Muscle of leg (tissue), 11 donors: ENCODE data around the gene GPC1. TPM values are rescaled to one million over a fixed set of nuclear protein-coding genes. Genes with fewer than 3 reads are reported as not detected.

ENCODE experiments used
- DNase-seq: peaks from one replicate; pipeline ENCODE4 v3.0.0; 2013
- H3K27ac ChIP-seq: one replicate; pipeline ENCODE4 v1.5.1; 2013; ENCODE audit warnings: mild to moderate bottlenecking, low read length, control low read depth
- H3K27me3 ChIP-seq: one replicate; pipeline ENCODE4 v1.6.1; 2013; ENCODE audit warnings: low read length; ENCODE audit not compliant: control insufficient read depth, insufficient read depth
- H3K36me3 ChIP-seq: one replicate; pipeline ENCODE4 v1.6.1; 2013; ENCODE audit warnings: low read length; ENCODE audit not compliant: control insufficient read depth, insufficient read depth
- H3K4me1 ChIP-seq: one replicate; pipeline ENCODE4 v1.6.1; 2013; ENCODE audit warnings: low read length; ENCODE audit not compliant: control insufficient read depth, insufficient read depth
- H3K4me3 ChIP-seq: one replicate; pipeline ENCODE4 v1.5.1; 2013; ENCODE audit warnings: low read length, control low read depth
- H3K9me3 ChIP-seq: replicated peaks from 2 replicates; pipeline ENCODE4 v1.6.1; 2013; ENCODE audit warnings: low read depth, low read length; ENCODE audit not compliant: control insufficient read depth
- WGBS: methylation state at CpG from one replicate; pipeline ENCODE4 v1.1.5; 2013; ENCODE audit warnings: missing lambda C conversion rate; ENCODE audit not compliant: insufficient coverage; 5-methylcytosine and 5-hydroxymethylcytosine counted together
- polyA plus RNA-seq, 8 donors: library from polyadenylated mRNA; unstranded; fragments of 120-200 nt; gene quantifications; one replicate each; pipeline versions ENCODE4 v1.2.1 to v1.2.3, GENCODE V29; 2013; ENCODE audit warnings: inconsistent platforms in 1 of 8, low replicate concordance in 1 of 8; ENCODE audit not compliant: insufficient read length in 8 of 8, insufficient read depth in 1 of 8
- total RNA-seq: library from RNA; stranded (reverse); fragments of 120-200 nt; gene quantifications from one replicate; pipeline ENCODE4 v1.2.4, GENCODE V29; 2013

The GPC1 gene
- total and polyA plus RNA-seq, 9 donors: 21.1 to 111 (median 97.7) TPM

DNA sequence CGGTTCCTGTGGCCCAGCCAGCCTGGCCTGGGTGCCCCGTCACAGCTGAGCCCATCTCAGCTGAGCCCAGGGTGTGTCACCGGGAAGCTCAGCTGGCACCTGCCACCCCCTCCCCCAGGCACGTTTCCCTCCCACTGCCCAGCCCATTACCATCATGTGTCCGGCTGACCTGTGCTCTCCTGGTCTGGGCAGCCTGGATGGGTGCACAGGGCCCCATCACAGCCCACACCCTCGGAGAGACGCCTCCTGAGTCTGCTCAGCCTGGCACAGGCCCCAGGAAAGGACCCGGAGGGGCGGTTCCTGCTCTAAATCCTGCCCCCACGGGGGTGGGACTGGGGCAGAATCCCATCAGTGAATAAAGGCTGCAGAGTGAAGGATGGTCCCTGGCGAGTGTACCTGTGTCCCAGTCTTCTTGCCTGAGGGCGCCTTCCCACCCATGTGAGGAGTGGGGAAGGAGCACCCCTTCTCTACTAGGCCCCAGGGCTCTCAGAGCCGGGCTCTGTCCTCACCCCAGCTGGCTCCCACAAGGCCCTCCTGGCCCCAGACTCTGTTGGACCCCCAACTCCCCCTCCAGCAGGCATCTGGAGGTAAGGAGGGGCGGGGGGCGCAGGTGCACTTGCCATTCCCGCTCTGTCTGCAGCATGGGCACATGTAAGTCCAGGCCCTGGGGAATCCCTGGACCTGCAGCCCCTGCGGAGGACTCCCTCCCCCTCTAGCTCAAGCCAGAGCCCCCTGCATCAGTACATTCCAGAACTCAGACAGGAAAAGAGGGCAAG lies 21.2 kb downstream of the GPC1 start:
- no peak for DNase-seq
- WGBS: 68% methylated on average over 11 of the region's 17 CpGs
- H3K36me3 ChIP-seq: peaks cover 3% of the 10 kb centered on the region
- no peaks in the 10 kb centered on the region for H3K9me3 ChIP-seq
- peaks cover 34% of the 10 kb centered on the region for H3K27me3 ChIP-seq
- no peak overlapping the region for H3K4me3 ChIP-seq
- no peak overlapping the region for H3K27ac ChIP-seq
- peaks cover 78% of the 10 kb centered on the region for H3K4me1 ChIP-seq

DNA sequence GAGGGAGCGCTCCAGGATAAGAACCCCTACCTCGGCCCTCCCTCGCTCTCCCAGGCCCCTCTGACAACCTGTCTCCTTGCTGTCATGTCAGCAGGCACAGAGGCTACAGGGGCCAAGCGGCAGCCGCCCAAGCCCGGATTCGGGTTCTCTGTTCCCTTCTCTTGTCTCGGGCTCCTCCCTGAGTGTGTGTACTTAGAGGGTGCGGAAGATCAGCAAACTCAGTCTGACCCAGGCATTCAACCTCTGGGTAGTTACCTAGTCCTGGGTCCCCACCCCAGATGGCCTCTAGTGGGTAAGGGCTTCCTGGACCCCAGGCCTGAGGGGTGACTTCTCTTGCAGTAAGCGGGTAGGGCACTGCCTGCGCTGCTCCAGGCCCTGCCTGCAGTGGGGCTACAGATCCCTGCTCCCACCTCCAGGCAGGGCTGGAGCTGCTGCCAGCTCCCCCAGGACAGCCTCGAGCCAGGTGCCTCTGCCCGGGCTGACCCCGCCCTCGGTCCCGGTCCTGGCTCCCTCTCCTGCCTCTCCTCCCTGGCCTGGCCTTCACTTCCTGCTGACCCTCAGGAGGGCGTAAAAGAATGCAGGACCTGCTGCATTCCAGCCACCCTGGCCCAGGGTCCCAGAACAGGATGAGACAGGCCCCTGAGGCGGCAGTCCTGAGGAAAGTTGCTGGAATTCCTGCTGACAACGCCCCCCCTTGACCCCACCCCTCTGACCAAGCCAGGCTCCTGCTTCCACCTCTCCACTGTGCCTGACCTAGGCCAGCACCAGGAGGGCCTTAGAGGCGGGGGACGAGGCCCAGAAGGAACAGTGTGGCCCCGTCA lies 22.0 kb downstream of the GPC1 start:
- H3K36me3 ChIP-seq: peaks cover 3% of the 10 kb centered on the region
- H3K4me1 ChIP-seq: peaks cover 71% of the 10 kb centered on the region
- H3K27ac ChIP-seq: no peak overlapping the region
- H3K9me3 ChIP-seq: no peaks in the 10 kb centered on the region
- no peak for DNase-seq
- H3K27me3 ChIP-seq: peaks cover 26% of the 10 kb centered on the region
- WGBS: 50% methylated on average over 10 of the region's 22 CpGs
- no peak overlapping the region for H3K4me3 ChIP-seq

DNA sequence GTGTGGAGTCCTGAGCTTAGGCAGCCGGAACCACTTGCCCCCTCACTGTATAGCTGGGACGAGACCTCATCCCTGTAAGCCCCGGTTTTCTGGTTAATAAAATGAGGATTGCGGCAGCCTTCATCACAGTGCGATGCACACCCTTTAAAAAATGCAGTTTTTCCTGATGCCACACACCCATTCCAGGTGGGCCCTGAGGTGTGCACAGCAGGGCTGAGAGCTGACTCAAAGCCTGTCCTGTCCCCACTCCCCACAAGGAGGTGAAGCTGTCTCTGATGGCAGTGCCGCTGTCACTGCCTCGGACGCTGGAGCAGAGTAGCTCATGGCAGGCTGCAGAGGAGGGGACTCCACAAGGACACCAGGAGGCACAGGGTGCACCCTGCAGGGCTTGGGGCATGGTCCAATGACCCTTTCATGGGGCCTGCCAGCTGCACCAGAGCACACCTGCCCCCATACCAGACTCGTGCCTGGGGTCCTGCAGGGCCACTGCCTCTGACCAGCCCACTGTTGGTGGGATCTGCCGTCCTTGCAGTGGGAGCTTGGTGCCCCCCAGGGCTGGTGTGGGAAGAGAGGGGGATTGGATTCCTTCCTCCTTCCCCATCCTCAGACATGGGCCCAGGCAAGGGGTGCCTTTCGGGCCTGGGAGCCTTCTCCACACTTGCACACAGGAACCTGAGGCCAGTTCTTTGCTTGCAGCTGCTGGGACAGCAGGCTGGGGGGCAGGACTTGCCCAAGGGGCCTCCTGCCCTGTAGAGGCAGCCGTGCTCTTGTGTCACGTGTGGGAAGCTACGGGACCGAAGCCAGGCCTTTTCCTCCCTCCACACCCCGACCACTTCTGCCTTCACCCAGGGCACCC lies 22.8 kb downstream of the GPC1 start:
- no peak overlapping the region for H3K27ac ChIP-seq
- DNase-seq: no peak
- no peak overlapping the region for H3K4me3 ChIP-seq
- peaks cover 71% of the 10 kb centered on the region for H3K4me1 ChIP-seq
- 69% methylated on average over 8 of the region's 16 CpGs for WGBS
- H3K27me3 ChIP-seq: peaks cover 26% of the 10 kb centered on the region
- peaks cover 10% of the 10 kb centered on the region for H3K36me3 ChIP-seq
- no peaks in the 10 kb centered on the region for H3K9me3 ChIP-seq

DNA sequence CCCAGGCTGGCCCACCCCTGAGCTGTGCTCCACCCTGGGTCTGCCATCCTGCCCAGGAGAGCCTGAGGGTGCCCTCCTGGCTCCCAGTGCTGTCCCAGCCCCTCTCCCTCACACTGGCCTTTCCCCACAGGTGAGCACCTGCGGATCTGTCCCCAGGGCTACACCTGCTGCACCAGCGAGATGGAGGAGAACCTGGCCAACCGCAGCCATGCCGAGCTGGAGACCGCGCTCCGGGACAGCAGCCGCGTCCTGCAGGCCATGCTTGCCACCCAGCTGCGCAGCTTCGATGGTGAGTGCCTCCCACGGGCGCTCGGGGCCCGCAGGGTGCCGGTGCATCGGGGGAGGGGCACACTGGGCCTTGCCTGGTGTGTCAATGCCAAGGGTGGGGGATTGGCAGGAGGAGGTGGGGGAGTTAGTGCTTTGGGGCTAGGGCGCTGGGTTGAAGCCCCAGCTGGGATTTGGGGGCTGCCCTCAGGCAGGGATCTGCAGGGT lies 23.5 kb downstream of the GPC1 start:
- WGBS: 92% methylated on average over 17 of the region's 18 CpGs
- no peak for DNase-seq
- Histone ChIP-seq H3K27ac (no peak overlapping the region), H3K9me3 (no peaks in the 10 kb centered on the region), H3K4me3 (no peak overlapping the region), H3K4me1 (peaks cover 71% of the 10 kb centered on the region), H3K27me3 (peaks cover 26% of the 10 kb centered on the region), H3K36me3 (peaks cover 16% of the 10 kb centered on the region)

DNA sequence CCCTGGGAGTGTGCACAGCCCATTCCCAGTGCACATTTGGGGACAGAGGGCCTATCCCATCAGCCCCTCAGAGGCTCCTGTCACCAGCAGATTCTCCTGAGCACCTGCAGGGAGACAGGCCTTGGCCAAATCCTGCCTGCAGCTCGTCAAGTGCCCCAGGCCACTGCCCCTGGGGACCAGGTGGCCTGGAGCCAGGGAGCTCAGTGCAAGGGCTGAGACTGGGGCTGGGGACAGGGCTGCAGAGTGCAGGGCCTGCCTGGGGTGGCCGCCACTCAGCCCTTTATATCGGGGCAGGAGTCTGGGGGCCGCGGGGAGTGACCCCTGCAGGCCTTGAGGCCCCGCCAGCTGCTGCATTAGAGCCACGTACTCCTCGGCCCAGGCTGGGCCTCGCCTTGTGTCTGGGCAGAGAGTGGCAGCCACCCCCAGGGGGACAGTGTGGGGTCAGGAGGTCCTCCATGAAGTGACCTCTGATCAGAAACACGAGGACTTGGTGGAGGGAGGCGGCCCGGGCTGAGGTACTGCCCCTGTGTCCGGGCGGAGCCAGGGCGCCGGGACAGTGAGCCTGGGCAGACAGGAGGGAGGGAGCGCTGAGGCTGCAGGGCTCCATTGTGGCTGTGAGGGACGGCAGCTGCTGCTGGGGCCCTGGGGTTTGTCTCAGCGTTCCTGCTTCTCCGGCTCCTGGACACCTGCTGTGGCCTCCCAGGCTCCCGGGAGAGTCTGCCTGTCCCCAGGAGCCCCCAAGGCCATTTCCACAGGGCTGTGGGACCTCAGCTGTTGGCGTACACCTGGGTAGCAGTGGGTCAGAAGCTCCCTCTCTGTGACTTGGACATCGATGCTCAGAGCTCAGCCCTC lies 24.2 kb downstream of the GPC1 start:
- 46% methylated on average over 23 of the region's 23 CpGs for WGBS
- H3K27ac ChIP-seq: peak overlapping the region; percentile 65

DNA sequence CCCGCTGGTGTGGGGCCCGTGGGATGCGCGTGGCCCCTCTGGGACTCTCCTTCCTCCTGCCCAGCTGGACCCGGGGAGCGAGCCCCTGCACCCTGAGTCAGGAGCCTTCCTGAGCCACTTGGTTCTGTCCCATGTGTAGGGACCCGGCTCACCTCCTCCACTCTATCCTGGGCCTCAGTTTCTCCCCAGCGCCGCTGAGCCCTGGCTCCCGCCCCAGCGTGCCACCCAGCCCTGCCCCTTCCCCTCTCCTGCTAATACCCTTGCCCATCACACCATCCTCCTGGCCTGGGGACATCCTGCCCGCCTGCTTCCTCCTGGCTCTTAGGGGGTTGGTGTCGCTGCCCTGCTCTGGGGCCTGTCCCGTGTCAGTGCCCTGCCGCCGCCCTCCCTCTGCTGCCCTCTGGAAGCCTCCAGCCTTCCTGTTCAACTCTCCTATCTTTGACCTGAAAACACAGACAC lies 24.8 kb downstream of the GPC1 start:
- peaks cover 12% of the 10 kb centered on the region for H3K27me3 ChIP-seq
- peaks cover 29% of the 10 kb centered on the region for H3K36me3 ChIP-seq
- 86% methylated on average over 16 of the region's 16 CpGs for WGBS
- peaks cover 58% of the 10 kb centered on the region for H3K4me1 ChIP-seq
- no peak for DNase-seq
- H3K9me3 ChIP-seq: no peaks in the 10 kb centered on the region
- H3K4me3 ChIP-seq: no peak overlapping the region
- peak overlapping the region; percentile 65 for H3K27ac ChIP-seq

More for the DNA sequence above, 24.2 kb downstream of the GPC1 start:
- Histone ChIP-seq H3K4me3 (no peak overlapping the region), H3K27me3 (peaks cover 19% of the 10 kb centered on the region), H3K36me3 (peaks cover 23% of the 10 kb centered on the region), H3K9me3 (no peaks in the 10 kb centered on the region), H3K4me1 (peaks cover 64% of the 10 kb centered on the region)
- peak; percentile 78 for DNase-seq

DNA sequence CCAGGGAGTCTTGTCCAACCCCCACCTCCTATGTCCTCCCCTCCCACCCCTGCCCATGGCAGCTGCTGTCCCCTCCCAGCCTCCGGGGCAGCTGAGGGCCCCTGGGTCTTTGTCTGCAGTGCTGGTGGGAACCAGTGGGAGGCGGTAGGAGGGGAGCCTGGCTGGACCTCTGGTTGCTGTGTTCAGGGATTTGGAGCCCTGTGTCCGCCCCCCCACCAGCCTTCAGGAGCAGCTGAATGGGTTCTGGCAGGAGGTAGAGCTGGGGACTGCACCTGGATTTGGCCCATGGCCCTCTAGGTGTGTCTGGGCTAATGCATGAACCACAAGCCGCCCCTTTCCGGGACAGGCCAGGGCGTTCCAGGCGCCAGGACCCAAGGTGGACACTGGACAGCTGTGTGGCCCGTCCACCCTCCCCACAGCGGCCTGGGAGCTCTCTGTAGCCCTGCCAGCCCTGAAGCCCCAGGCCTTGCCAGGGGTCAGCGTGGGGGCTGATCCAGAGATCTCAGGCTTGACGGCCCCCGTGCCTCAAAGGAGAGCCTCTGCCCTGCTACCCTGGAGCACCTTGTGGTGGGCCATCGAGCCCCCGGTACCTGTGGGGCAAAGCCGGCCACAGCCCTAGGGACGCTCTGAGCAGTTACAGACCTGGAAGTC lies 25.4 kb downstream of the GPC1 start:
- no peak overlapping the region for H3K27ac ChIP-seq
- no peak for DNase-seq
- 86% methylated on average over 13 of the region's 16 CpGs for WGBS
- peaks cover 52% of the 10 kb centered on the region for H3K4me1 ChIP-seq
- no peaks in the 10 kb centered on the region for H3K9me3 ChIP-seq
- peaks cover 35% of the 10 kb centered on the region for H3K36me3 ChIP-seq
- H3K27me3 ChIP-seq: peaks cover 8% of the 10 kb centered on the region
- no peak overlapping the region for H3K4me3 ChIP-seq

DNA sequence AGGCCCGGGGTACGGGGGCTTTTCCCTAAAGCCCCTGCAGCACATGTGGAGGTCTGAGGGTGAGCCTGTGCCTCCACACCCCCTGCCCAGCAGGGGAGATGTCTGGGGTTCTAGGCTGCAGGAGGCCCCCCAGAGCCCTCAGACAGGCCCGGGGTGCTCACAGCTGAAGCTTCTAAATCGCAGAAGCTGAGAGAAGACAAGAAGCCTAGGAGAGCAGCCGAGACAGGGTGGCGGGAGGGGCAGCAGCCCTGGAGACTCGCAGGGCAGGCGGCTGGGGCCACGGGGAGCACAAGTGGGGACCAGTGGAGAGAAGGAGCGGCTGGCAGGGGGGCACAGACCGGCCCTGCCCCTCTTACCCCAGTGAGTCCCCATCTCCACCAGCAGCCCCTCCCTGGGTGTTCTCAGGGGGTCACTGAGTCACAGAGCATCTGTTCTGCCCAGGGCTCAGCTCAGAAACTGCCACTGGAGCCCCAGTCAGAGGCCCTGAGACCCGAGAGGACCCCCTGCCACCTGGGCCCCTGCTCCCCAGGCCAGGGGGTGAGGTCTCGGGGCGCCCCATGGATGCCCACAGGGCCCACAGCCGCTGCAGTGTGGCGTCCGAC lies 26.1 kb downstream of the GPC1 start:
- no peak for DNase-seq
- Histone ChIP-seq H3K4me3 (no peak overlapping the region), H3K27me3 (peaks cover 4% of the 10 kb centered on the region), H3K27ac (no peak overlapping the region), H3K36me3 (peaks cover 42% of the 10 kb centered on the region), H3K4me1 (peaks cover 46% of the 10 kb centered on the region), H3K9me3 (no peaks in the 10 kb centered on the region)
- 85% methylated on average over 13 of the region's 17 CpGs for WGBS
